ENCODE results near the gene PMS1. TPM values are rescaled to one million over a fixed set of nuclear protein-coding genes. Genes with fewer than 3 reads are reported as not detected.
"Not testable (repeated sequence)": the region's sequence is repeated elsewhere in the genome, so short reads cannot be mapped to it uniquely, and the experiment has no call there.

The PMS1 gene
- total RNA-seq, 2 donors from 2014 or later: 7.6 to 27.6 TPM

- ATAC-seq (ENCODE audit: insufficient number of reproducible peaks, low FRiP score, low read depth) (no peak), DNase-seq (ENCODE audit: low spot score) (no peak)
- no peak overlapping the region for H3K27ac ChIP-seq
- H3K4me1 ChIP-seq (ENCODE audit: control insufficient read depth in 1 of 2, low read depth in 2 of 2): peaks cover 6 to 12% of the 10 kb centered on the region in 2 donors
- no peak overlapping the region for H3K4me3 ChIP-seq
- no peaks in the 10 kb centered on the region for H3K36me3 ChIP-seq
- no peaks in the 10 kb centered on the region for H3K9me3 ChIP-seq
- no peaks in the 10 kb centered on the region for H3K27me3 ChIP-seq (replicated peaks; ENCODE audit: insufficient read depth)
- TF ChIP-seq, protein P1, sequence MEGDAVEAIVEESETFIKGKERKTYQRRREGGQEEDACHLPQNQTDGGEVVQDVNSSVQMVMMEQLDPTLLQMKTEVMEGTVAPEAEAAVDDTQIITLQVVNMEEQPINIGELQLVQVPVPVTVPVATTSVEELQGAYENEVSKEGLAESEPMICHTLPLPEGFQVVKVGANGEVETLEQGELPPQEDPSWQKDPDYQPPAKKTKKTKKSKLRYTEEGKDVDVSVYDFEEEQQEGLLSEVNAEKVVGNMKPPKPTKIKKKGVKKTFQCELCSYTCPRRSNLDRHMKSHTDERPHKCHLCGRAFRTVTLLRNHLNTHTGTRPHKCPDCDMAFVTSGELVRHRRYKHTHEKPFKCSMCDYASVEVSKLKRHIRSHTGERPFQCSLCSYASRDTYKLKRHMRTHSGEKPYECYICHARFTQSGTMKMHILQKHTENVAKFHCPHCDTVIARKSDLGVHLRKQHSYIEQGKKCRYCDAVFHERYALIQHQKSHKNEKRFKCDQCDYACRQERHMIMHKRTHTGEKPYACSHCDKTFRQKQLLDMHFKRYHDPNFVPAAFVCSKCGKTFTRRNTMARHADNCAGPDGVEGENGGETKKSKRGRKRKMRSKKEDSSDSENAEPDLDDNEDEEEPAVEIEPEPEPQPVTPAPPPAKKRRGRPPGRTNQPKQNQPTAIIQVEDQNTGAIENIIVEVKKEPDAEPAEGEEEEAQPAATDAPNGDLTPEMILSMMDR (IDR thresholded peaks at IDR 0.05): no peak
Observed at GRCh38 chr2:189829102-189829833, 45.0 kb downstream of the PMS1 start.

GRCh38 chr2:189830510-189830909 lies 46.3 kb downstream of the PMS1 start:
- H3K4me1 ChIP-seq (ENCODE audit: control insufficient read depth in 1 of 2, low read depth in 2 of 2): peaks cover 2 to 4% of the 10 kb centered on the region in 2 donors
- no peak overlapping the region for H3K27ac ChIP-seq
- ATAC-seq (ENCODE audit: insufficient number of reproducible peaks, low FRiP score, low read depth) (no peak), DNase-seq (ENCODE audit: low spot score) (no peak)
- no peaks in the 10 kb centered on the region for H3K36me3 ChIP-seq
- no peaks in the 10 kb centered on the region for H3K27me3 ChIP-seq (replicated peaks; ENCODE audit: insufficient read depth)
- TF ChIP-seq, protein P1 (IDR thresholded peaks at IDR 0.05): no peak
- H3K4me3 ChIP-seq: no peak overlapping the region
- H3K9me3 ChIP-seq: no peaks in the 10 kb centered on the region

DNA sequence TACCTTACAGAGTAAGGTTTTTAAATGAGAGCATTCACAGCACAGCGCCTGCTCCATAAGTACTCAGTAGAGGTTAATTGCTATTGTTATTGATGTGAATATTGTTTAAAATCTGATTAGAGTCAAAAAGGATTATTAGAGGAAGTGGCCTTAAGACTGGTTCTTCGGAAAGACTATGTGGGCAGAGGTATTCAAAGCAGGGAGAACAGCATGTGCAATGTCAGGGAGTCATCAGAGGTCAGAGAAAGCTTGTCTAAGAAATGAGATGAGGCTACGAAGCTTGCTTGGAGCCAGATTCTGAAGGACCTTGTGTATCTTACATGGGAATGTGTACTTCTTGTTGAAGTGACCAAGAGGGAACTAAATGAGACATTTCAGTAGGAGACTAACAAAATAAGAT lies 49.8 kb downstream of the PMS1 start:
- no peak overlapping the region for H3K27ac ChIP-seq
- TF ChIP-seq, protein P1 (IDR thresholded peaks at IDR 0.05): no peak
- H3K4me1 ChIP-seq (ENCODE audit: control insufficient read depth in 1 of 2, low read depth in 2 of 2): peaks cover 12 to 15% of the 10 kb centered on the region in 2 donors
- ATAC-seq (ENCODE audit: insufficient number of reproducible peaks, low FRiP score, low read depth) (no peak), DNase-seq (ENCODE audit: low spot score) (no peak)
- H3K9me3 ChIP-seq: no peaks in the 10 kb centered on the region
- H3K4me3 ChIP-seq: no peak overlapping the region
- no peaks in the 10 kb centered on the region for H3K36me3 ChIP-seq
- no peaks in the 10 kb centered on the region for H3K27me3 ChIP-seq (replicated peaks; ENCODE audit: insufficient read depth)

- peaks cover 12 to 15% of the 10 kb centered on the region in 2 donors for H3K4me1 ChIP-seq (ENCODE audit: control insufficient read depth in 1 of 2, low read depth in 2 of 2)
- H3K27me3 ChIP-seq (replicated peaks; ENCODE audit: insufficient read depth); H3K36me3 ChIP-seq; H3K9me3 ChIP-seq; H3K27ac ChIP-seq; ATAC-seq (ENCODE audit: insufficient number of reproducible peaks, low FRiP score, low read depth); DNase-seq (ENCODE audit: low spot score); H3K4me3 ChIP-seq: not testable (repeated sequence)
Observed at GRCh38 chr2:189834642-189835041, 50.4 kb downstream of the PMS1 start.

DNA sequence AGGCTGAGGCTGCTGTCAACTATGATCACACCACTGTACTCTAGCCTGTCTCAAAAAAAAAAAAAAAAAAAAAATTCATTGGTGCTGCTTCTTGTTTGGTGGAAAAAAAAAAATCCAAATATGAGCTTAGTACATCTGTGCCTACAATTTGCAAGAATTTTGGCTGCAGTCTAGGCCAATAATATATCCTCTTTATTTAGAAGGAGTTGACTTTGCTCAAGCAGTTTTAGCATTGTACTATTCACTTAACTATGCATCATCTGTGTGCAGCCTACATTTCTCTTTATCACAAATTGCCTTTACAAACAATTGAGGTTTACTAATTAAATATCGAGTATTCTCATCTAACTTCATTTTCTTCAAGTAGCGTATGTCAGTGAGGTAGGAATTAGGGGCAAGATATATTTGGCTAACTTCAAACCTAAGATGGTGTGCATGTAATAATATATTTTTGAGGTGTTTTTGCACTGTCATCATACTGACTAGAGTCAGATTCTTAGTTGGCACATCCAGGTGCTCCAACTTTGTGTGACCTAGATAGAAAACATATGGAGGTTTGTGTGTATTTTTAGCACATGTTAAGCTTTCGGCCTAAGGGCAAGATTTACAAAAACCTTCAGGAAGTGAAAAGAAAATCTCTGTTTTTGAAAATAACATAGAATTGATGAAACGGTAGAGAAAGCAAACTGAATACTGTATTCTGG lies 51.8 kb downstream of the PMS1 start:
- DNase-seq (ENCODE audit: low spot score) (no peak), ATAC-seq (ENCODE audit: insufficient number of reproducible peaks, low FRiP score, low read depth) (no peak)
- H3K4me1 ChIP-seq (ENCODE audit: control insufficient read depth in 1 of 2, low read depth in 2 of 2): peaks cover 12 to 15% of the 10 kb centered on the region in 2 donors
- TF ChIP-seq, protein P1 (IDR thresholded peaks at IDR 0.05): no peak
- H3K36me3 ChIP-seq: no peaks in the 10 kb centered on the region
- no peak overlapping the region for H3K27ac ChIP-seq
- no peak overlapping the region for H3K4me3 ChIP-seq
- no peaks in the 10 kb centered on the region for H3K9me3 ChIP-seq
- H3K27me3 ChIP-seq (replicated peaks; ENCODE audit: insufficient read depth): no peaks in the 10 kb centered on the region
